Osteocyte (in vitro differentiated cells): ENCODE results near the gene INSIG2. TPM values are rescaled to one million over a fixed set of nuclear protein-coding genes. Genes with fewer than 3 reads are reported as not detected.

Experiments used
- DNase-seq: peaks from one replicate; pipeline ENCODE4 v3.0.0; 2021; ENCODE audit warnings: mixed read lengths; ENCODE audit not compliant: unreplicated experiment; ENCODE audit errors: extremely low spot score
- H3K27ac Mint-ChIP-seq: one replicate; pipeline ENCODE4 v1.8.0; 2021; ENCODE audit warnings: mild to moderate bottlenecking, mixed read lengths; ENCODE audit not compliant: unreplicated experiment
- H3K27me3 Mint-ChIP-seq: one replicate; pipeline ENCODE4 v1.8.0; 2021; ENCODE audit warnings: mixed read lengths; ENCODE audit not compliant: unreplicated experiment
- H3K36me3 Mint-ChIP-seq: one replicate; pipeline ENCODE4 v1.8.0; 2021; ENCODE audit warnings: mixed read lengths; ENCODE audit not compliant: unreplicated experiment
- H3K4me1 Mint-ChIP-seq: one replicate; pipeline ENCODE4 v1.8.0; 2021; ENCODE audit warnings: mixed read lengths; ENCODE audit not compliant: unreplicated experiment
- H3K4me3 Mint-ChIP-seq: one replicate; pipeline ENCODE4 v1.8.0; 2021; ENCODE audit warnings: mild to moderate bottlenecking, moderate library complexity, mixed read lengths; ENCODE audit not compliant: unreplicated experiment
- H3K9me3 Mint-ChIP-seq: one replicate; pipeline ENCODE4 v1.8.0; 2021; ENCODE audit warnings: mixed read lengths; ENCODE audit not compliant: unreplicated experiment
- CTCF ChIP-seq: fragments of 200-600 bp; sonication (generic); IDR thresholded peaks from 2 replicates; pipeline ENCODE4 v1.5.0; 2021; ENCODE audit warnings: antibody characterized with exemption, mild to moderate bottlenecking, moderate library complexity
- total RNA-seq: library from RNA; stranded (reverse); gene quantifications from 2 replicates; pipeline ENCODE4 v1.2.1, GENCODE V29; 2021

The INSIG2 gene
- total RNA-seq, 1 donor from 2014 or later = 16.7 TPM

DNA sequence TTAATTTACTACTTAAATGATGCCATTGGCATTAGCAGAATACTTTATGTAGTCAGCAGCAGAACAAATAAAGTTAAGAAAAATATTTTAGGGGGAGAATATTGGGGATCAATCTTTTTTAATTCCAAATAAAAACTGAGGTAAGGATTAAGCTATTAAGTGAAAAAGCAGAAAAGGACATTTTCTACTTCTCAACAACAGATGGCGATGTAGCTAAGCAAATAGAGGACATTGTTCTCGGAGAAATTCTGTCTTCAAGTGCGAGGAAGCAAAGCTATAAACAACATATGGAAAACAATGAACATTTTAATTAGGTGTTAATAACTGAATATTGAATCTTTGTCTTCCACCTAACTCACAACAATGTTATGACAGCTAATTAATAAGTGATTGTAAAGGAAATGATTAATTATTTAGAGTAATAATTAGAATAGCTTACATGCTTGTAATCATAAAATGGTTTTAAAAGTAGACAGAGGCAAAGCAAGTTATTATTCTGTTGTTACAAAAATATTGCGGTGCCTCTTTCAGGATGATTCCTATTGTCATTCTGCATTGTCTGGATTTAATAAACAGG lies 41.5 kb upstream of the INSIG2 start:
- no peaks in the 10 kb centered on the region for H3K4me1 Mint-ChIP-seq

DNA sequence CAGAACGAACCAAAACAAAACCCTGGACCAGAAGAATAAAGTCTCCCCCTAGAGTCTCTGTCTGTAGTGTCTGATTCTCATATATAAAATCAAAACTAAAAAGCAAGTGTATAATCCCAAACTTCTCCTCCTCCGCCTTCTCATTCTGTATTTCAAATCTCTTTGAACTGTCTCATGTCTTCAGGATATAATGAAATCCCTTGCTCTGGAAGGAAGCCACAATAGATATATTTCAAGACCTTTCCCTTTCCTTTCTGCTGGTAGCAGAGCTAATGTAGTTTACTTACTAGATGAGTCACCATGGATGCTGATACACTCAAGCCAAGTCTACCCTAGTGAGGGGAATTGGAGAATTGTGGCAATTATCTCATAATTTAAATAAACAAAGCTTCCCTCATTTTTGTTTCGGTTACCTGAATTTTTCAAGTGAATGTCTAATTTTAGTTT lies 40.9 kb upstream of the INSIG2 start:
- no peak for DNase-seq
- Mint-ChIP-seq H3K4me1 (no peaks in the 10 kb centered on the region), H3K9me3 (no peaks in the 10 kb centered on the region), H3K27ac (no peak overlapping the region), H3K27me3 (peaks cover 73% of the 10 kb centered on the region), H3K36me3 (no peaks in the 10 kb centered on the region), H3K4me3 (no peak overlapping the region)
- TF ChIP-seq CTCF = no peak

More for the DNA sequence above, 41.5 kb upstream of the INSIG2 start:
- H3K27me3 Mint-ChIP-seq = peaks cover 69% of the 10 kb centered on the region
- H3K36me3 Mint-ChIP-seq = no peaks in the 10 kb centered on the region
- H3K9me3 Mint-ChIP-seq = no peaks in the 10 kb centered on the region
- no peak overlapping the region for H3K27ac Mint-ChIP-seq
- no peak overlapping the region for H3K4me3 Mint-ChIP-seq
- TF ChIP-seq CTCF = peak; percentile 76
- no peak for DNase-seq

DNA sequence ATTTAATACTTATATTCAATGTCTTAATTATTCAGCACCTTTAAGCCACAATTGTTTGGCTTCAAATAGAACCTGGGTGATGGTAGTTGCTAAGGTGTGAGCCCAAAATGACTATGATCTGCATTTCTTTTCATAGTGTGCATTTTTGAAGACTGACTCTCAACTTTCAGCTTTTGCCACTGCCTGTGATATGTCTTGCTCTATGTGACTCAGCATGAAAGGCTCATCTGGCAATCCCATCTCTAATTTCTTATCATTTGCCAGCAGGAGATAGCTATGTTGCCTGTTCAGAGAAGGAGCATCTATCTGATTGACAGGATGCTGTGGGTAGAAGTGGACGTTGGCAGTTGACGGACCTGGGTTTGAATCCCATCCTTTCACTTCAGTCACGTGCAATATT lies 39.9 kb upstream of the INSIG2 start:
- H3K27me3 Mint-ChIP-seq = peaks cover 76% of the 10 kb centered on the region
- no peak for TF ChIP-seq CTCF
- DNase-seq = no peak
- H3K4me1 Mint-ChIP-seq = no peaks in the 10 kb centered on the region
- H3K27ac Mint-ChIP-seq = no peak overlapping the region
- H3K9me3 Mint-ChIP-seq = no peaks in the 10 kb centered on the region
- no peaks in the 10 kb centered on the region for H3K36me3 Mint-ChIP-seq
- no peak overlapping the region for H3K4me3 Mint-ChIP-seq

- no peak for TF ChIP-seq CTCF
- no peaks in the 10 kb centered on the region for H3K36me3 Mint-ChIP-seq
- H3K27me3 Mint-ChIP-seq = peaks cover 73% of the 10 kb centered on the region
- no peak overlapping the region for H3K27ac Mint-ChIP-seq
- no peaks in the 10 kb centered on the region for H3K9me3 Mint-ChIP-seq
- H3K4me3 Mint-ChIP-seq = no peak overlapping the region
- DNase-seq = no peak
- no peaks in the 10 kb centered on the region for H3K4me1 Mint-ChIP-seq
These were observed 39.0 kb upstream of the INSIG2 start for GRCh38 chr2:118049140-118049815.

- H3K9me3 Mint-ChIP-seq = no peaks in the 10 kb centered on the region
- peaks cover 73% of the 10 kb centered on the region for H3K27me3 Mint-ChIP-seq
- TF ChIP-seq CTCF = no peak
- no peak for DNase-seq
- H3K36me3 Mint-ChIP-seq = no peaks in the 10 kb centered on the region
- no peak overlapping the region for H3K27ac Mint-ChIP-seq
- no peak overlapping the region for H3K4me3 Mint-ChIP-seq
- H3K4me1 Mint-ChIP-seq = no peaks in the 10 kb centered on the region
These were observed 38.5 kb upstream of the INSIG2 start for GRCh38 chr2:118049816-118050140.
